ENCODE data around the gene TXNRD2.

Gene TXNRD2

DNA sequence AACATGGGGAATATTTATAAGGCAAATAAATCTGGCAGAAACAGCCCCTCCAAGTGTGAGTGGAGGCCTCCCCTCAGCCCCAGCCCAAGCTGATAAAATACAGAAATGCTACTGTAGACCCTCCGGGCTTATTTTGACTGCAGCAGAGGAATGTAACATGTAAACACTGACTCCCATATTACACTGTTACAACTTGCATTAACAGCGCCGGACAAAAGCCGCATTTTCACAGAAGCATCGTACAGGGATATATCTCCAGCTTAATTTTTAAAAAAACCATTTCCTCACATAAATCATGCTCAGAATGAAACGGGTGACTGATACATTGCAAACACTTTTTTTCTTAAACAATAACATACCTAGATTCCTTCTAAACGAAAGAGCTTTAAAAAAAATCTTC is 36.7 kb downstream of the TXNRD2 start:
- no peak for DNase-seq (ENCODE audit: low read depth)

DNA sequence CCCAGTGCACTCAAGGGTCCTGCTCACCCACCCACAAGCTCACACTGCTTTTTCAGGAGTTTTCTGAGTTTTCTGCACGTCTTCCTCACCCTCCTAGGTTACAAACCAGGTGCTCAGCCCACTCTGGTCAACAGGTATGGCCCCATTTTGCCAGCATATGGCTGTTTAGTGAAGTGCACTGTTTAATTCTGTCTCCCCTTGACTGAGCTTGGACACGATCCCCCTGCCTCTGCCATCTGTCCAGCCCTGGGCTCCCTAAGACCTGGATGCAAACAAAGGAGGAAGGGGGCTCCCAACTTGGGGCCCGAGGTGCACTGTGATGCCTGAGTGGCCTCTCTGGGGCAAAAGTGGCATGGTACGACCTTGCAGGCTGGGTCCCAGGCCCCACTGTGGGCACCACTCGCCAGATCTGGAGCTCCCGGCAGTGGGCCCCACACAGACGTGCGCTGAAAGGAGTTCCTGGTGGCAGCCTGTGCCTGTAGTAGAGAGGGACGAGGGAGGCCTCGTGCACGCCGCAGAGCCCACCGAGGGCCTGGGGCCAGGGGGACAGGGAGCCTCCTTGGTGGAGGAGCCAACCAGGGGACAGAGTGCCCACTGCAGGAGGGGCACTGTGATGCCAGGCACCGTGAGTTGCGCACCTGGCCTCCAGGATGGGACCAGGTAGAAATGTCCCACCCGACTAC is 37.3 kb downstream of the TXNRD2 start:
- no peak for DNase-seq (ENCODE audit: low read depth)

DNA sequence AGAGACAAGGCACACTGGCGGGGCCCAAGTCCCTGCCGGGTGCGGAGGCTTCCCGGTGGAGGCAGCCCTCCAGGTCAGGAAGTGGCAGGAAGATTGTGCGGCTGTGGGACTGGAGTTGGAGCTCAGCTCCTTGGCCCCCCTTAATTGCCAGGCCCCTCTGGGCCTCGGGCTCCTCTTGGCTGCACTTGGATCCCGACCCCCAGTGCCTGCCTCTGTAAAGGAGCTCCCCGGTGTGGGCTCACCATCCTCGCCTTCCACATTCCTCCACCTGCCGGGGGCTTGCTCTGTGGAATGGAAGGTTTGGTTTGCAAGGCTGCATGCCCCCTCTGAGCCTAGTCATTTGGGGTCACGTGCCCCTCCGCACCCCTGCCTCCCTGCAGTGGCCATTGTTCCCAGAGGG is 38.1 kb downstream of the TXNRD2 start:
- DNase-seq (ENCODE audit: low read depth): no peak

DNA sequence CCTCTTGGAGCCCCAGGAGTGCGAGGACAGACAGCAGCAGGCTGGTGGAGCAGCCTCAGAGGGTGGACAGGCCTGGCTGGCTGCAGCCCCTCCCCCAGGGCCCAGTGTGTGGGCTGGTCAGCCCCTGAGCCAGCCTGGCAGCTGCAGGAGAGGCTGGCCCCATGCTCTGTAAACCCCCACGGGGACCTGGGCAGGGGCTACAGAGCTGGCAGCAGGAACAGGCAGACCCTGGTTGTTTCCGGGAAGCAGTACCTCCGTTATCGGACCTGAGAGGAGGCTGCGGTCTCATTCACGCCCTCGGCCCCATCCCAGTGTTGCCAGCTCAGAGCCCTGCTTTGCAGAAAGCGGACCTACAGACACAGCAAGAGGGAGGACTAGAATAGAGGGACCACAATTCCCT is 38.6 kb downstream of the TXNRD2 start:
- DNase-seq (ENCODE audit: low read depth): no peak

DNA sequence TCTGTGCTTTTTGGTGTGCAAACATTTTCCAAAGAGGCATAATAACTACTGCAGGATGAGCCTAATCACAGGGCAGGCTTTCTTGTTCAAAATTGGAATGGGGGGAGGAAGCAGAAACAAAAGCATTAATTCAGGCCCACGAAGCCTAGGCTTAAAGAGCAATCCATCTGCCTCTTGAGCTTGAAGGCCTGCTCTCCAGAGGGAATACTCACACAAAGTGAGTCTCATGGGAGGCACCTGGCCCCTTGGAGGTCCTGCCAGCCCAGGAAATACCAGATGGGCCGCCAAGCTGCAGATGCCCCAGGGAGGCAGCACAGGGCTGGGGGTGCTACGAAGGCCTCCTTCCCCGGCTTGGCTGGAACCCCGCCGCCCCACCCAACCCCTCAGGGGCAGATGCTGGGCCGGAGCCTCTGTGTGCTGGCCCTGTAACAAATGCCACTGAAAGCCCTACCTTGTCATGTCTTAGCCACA is 39.3 kb downstream of the TXNRD2 start:
- no peak for DNase-seq (ENCODE audit: low read depth)

DNA sequence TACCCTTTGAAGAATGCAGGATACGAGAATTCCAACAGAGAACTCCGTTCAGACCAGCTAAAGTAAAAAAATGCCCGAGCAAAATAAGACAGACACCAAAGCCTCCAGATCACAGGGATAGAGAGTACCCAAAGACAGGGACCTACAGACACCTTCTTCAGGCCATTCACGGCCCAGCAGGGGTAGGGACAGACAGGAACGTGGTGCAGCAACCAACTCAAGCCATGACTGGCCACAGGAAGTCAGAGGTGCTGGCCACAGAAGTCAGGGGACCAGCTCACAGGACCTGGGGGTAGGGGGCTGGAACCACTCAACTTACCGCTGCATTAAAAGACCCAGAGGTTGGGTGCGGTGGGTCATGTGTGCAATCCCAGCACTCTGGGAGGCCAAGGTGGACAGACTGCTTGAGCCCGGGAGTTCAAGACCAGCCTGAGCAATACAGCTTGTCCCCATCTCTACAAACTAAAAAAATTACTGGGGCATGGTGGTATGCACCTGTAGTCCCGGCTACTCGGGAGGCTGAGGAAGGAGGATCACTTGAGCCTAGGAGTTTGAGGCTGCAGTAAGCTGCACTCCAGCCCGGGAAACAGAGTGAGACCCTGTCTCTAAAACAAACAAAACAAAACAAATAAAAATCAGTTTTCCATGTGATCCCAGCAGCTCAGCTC is 39.9 kb downstream of the TXNRD2 start:
- no peak for DNase-seq (ENCODE audit: low read depth)

DNA sequence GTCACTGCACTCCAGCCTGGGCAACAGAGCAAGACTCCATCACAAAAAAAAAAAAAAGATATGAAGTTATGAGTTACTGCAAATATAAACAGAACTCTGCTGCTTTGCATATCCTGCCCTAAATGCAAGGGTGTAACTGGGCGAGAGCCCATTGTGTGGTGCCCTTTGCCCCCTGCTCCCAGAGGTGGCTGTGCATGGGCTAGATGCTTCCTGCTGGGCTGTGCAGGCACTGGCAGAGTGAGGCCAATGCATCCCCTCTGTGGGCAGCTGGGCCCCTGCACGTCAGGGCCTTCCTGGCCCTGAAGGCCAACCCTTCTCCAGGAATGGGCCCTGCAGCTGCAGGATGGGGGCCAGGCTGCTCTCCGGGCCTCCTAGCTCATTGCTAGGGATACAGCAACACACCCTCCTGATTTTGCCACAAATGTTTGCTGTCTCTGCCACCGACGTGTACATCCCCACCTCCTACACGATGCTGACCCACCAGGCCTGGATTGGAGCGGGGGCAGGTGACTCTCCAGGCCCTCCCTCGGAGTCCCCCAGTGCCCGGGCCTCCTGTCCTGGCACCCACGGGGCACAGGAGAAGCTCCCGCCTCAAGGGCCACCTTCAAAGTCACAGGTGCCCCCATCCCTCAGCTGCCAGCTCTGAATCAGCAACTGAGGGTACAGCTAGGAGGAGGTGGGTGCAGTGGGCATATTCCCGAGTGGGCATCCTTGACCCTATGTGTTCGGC is 40.7 kb downstream of the TXNRD2 start:
- DNase-seq (ENCODE audit: low read depth): no peak

DNA sequence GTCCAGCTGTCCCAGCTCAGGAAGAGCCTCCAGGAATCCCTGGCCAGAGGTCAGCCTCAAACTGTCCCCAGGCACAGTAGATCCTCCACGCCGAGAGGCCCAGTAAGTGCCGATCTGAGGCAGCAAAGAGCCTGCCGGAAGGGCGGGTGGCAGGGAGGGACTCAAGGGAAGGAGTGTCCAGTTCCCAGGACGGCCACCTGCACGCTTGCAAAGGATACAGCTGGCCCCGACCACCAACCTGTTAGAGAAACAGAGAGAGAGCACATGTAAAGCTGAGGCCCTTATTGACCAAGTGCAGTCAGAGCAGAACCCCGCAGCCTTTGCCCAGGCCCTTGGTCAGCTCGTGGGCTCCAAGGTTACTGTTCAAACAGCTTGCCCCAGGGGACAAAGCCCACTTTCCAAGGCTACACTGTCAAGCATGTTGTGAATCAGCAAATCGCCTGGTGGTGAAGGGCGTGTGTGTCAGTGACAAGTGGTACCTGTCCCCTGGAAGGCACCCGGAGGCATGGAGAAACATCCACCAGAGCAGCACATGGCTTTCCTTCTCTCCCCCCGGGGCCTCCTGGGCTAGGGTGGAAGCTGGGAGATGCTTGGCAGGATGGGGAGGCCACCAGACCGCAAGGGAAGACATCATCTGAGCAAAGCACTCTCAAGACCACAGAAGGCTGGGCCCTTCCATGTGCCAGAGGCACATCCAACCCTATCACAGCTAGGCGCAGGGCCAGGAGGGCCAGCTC is 42.6 kb downstream of the TXNRD2 start:
- no peak for DNase-seq (ENCODE audit: low read depth)

DNA sequence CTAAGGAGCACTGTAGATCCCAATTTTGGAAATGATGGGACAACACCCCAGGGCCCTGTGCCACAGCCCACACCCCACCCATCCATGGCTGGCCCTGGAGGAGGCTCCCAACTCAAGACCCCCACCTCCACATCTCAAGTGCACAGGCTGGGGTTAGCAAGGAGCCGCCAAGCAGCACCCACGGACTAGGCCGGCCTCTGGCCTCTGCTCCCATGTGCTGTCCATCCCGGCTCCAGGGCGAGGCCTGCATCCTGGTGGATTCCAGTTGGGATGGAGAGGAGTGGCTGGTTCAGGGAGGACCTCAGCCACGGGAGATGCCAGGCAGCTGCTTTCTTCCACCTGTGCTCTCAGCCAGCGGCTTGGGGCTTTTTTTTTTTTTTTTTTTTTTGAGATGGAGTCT is 43.5 kb downstream of the TXNRD2 start:
- DNase-seq (ENCODE audit: low read depth): no peak

DNA sequence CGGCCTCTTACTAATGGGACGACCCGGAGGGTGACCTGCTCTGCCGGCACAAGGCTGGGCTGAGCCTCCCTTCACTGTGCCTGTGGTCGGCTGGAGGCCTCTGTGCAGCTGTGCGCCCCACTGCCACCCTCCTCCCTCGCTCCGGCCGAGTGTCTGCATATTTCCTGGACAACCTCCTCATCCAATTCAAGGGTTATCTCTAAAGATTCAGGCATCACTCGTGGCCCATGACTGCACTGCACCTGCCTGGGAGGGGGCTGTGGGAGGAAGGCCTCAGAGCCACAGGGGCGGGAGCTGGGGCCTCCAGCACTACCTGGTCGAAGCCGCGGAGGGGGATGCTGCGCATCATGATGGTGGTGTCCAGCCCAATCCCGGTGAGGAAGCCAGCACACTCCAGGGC is 43.9 kb downstream of the TXNRD2 start:
- DNase-seq (ENCODE audit: low read depth): no peak

DNA sequence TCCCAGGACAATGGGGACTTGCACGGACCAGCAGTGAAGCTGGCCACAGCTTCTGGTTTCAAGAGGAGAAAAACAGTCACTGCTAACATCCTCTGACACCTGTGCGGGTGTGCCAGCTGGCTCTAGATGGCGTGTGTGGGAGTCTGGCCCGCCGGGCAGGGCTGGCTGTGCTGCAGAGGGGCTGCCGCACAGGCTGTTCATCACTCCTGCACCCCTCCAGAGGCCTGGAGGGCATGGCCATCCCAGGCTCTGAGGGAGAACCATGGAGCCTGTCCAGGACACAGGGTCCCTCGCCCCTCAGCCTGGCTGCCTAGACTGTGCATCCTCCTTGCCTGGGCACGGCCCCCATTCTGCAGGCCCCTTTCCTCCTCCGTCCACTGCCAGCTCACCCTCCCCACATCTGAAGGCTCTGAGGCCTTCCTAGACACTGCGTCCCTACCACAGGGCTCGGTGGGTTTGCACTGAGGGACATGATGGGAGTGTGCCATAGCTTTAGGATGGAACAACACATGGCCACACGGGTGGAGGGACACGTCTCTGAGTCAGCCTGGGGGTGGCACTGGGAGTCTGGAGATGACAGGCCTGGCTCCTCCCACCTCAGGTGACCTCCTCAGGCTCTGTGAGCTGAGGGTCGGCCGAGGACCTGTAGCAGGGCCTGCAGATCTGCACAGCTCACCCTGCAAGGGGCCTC is 44.8 kb downstream of the TXNRD2 start:
- DNase-seq (ENCODE audit: low read depth): no peak

DNA sequence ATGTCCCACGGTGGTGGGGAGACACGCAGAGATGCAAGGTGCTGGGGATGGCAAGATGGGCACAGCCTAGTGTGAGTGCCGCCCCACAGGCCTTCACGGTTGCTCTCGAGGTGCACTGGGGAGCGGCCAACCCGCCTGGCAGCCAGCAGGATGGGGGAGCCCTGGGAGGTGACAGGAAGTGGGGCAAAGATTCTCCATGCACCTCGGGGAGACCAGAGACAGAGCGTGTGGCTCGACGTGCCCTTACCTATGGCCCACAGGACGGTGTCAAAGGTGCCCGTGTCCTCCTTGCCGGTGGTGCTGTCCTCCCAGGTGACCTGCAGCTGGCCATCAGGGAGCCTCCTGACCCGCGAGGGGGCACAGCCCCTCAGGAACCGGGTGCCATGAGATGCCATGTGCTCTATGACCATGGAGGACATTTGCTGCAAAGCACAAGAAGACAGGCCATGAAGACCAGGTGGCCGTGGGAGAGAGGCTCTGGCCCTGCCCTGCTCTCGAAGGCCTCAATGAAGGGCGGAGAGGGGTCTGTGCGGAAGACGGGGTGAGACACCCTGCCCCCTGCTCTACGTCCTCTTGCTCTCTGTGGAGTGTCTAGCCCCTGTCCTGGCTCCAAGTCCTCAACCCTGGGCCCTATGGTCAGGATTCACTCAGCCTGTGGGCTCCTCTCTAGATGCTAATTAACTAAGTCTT is 46.3 kb downstream of the TXNRD2 start:
- DNase-seq (ENCODE audit: low read depth): no peak

DNA sequence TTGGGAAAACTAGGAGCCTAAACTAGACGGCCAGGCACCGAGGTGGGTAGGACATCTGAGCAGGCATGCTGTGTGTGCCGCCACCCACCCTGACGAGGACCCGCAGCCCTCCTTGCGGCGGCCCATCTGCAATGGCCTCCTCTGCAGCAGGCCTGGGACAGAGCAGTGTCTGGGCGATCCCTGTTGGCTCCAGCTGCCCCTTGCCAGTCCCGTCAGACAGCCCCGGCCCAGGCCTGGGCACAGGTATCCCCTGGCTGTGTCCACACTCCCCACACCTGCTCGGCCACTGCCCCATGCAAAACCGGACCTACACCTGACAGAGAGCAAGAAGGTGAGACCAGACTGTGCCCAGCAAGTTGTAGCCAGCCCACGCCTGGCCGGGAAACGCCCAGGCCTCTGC is 48.3 kb downstream of the TXNRD2 start:
- no peak for DNase-seq (ENCODE audit: low read depth)

DNA sequence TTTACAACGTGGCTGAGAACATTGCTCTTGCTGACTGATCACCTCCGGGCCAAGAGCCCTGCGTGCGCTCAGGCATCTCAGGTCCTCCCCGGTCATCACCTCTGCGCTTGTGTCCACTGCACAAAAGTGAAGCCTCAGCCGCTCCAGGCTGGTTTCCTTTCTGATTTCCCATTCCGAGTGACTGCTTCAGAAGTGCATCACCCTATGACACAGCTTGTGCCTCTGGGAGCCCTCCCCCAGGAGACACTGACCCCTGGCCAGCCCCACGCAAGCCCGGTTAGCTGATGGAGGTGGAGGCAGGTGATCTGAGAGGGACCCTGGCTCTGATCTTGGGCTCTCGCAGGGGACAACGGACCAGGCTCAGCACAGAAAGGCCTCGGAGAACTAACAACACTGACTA is 48.7 kb downstream of the TXNRD2 start:
- no peak for DNase-seq (ENCODE audit: low read depth)

DNA sequence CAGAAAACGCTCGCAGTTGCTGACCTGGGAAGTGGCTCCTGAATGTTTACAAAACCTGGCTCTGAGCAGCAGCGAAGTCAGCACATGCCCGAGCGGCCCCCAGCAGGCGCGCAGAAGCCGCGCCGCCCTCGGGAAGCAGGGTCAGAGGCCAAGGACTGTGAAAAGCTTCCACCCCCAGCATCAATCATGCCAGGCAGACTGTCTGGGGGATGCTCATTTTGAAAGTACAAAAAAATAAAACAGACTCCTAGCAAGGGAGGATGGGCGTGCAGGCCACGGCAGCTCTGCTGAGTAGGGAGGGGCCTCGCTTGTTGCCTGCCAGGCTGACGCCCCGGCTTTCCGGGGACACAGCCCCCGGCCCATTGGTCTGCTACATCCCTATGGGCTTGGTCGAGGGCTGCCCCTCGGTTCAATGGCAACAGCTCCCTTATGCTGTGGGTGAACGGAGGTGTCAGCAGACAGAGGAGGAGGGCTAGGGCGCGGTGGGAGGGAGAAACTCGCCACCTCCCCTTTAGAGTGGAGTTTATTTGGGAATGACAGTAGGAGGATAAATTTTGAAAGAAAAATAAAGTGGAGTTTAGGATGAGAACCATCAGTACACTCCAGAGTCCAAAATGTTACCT is 49.2 kb downstream of the TXNRD2 start:
- DNase-seq (ENCODE audit: low read depth): no peak

DNA sequence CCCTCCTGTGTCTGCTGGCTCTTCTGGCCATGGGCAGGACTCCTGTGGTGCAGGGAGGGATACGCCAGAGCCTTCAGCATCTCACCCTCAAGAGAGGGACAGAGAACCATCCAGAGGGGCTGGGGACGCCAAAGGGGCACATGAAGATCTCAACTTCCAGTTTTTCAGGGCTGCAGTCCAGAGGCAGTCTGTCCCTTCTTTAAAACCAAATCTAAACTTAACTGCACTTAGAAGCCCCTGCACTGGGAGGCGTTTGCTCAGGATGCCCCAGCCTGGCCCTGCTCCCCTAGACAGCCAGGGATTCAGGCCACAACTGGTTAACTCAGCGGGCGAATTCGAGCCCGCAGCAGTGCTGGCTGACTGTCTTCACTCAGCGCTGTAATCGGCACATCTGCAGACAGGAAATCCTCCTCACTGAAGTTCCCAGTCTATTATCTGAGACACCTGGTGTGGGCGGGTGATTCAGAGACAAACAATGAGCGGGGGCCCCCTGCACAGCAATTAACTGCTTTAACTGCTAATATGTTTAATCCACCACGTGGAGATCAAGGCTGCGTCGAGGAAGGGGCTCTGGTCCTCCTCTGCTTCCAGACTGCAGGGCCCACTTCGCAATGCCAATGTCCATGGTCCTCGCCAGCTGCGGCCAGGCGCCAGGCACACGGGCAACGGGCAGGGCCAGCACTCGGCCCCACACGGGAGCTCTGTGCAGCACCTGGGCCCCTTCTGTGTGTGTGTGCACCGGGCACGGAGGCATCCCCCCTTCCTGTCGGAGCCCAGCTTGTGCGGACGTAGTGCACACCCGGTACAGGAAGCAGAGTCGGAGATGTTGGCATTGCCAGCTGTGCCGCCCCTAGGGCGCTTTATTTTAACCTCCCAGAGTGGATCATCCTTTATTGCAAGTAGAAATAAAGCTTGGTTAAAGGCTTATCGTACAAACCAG is 50.0 kb downstream of the TXNRD2 start:
- DNase-seq (ENCODE audit: low read depth): no peak

DNA sequence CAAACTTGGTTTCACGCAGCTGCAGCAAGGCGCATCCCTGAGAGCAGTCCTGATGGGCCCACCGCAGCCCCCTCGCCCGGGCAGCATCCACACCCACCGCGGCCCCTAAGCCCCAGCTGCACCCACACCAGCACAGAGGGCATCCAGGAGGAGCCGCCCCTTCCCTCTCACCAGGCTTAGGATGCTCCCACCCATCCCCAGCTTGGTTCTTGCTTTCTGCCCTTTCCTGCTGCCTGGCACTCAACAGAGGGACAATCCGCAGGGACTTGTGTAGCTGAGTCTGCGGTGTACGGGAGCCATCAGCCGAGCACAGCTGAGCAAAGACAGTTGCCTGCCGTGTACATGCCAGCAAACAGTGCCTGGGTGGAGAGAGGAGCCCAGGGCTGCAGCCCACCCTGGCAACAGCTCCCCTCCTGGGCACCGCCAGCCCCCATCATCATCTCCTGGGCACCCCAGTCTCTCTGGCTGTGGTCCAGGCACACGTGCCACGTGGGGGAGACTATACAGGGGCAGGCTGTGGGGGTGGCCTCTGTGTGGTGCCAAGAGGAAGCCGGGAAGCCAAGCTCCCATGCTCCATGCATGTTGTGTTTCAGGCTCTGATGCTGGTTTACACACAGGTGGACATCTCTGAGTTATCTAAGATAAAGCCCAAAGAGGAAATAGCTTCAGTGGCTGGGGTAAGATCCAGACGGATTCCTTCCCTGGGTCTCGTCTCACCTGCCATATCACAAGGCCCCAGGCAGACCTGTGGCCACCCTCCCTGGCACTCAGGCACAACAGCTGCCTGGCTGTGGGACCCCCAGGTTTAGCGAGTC is 50.9 kb downstream of the TXNRD2 start:
- no peak for DNase-seq (ENCODE audit: low read depth)

DNA sequence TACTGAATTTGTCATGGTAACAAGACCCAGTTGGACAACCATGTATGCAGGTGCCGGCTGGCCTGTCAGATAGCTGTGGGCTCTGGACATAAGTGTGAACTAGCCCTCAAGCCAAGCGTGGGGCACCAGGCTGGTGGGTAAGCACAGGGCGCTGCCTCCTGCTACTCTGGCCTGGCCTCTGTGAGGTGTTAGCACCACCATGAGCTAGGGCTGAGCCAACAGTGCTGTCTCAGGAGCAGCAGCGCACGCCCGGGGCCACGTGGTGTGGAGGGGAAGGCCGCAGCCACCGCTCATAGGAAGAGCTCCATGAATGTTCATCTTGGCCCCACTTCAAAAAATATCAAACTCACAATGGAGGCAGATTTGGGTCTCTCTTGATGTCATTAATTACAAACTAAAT is 51.7 kb downstream of the TXNRD2 start:
- no peak for DNase-seq (ENCODE audit: low read depth)
